Aorta (tissue), 5 donors: ENCODE data around the gene KRT40. TPM values are rescaled to one million over a fixed set of nuclear protein-coding genes. Genes with fewer than 3 reads are reported as not detected.

Source experiments
- ATAC-seq: fragments of 200-7000 bp; cut with Tn5 transposase; one replicate; pipeline ENCODE4 v1.9.1; 2022; ENCODE audit warnings: moderate library complexity; ENCODE audit not compliant: low FRiP score
- DNase-seq, 2 donors: peaks; one replicate each; pipeline ENCODE4 v3.0.0-alpha.2; 2020
- H3K27ac ChIP-seq, 2 donors: one replicate each; pipeline ENCODE4 v1.5.1; 2013; ENCODE audit warnings: low read length in 2 of 2, mild to moderate bottlenecking in 2 of 2, moderate library complexity in 2 of 2, control low read depth in 1 of 2, inconsistent platforms in 1 of 2, low read depth in 1 of 2
- H3K27me3 ChIP-seq, 2 donors: one replicate each; pipeline ENCODE4 v1.6.1; 2013; ENCODE audit warnings: control low read depth in 1 of 2, low read length in 1 of 2, mild to moderate bottlenecking in 1 of 2, moderate library complexity in 1 of 2; ENCODE audit not compliant: insufficient read depth in 2 of 2, control insufficient read depth in 1 of 2
- H3K36me3 ChIP-seq, 2 donors: one replicate each; pipeline ENCODE4 v1.6.1; 2013; ENCODE audit warnings: control low read depth in 1 of 2, low read length in 1 of 2, mild to moderate bottlenecking in 1 of 2; ENCODE audit not compliant: insufficient read depth in 2 of 2, control insufficient read depth in 1 of 2
- H3K4me1 ChIP-seq, 2 donors: one replicate each; pipeline ENCODE4 v1.6.1; 2013; ENCODE audit warnings: low read length in 2 of 2, control low read depth in 1 of 2, mild to moderate bottlenecking in 1 of 2, moderate library complexity in 1 of 2; ENCODE audit not compliant: insufficient read depth in 2 of 2, control insufficient read depth in 1 of 2
- H3K4me3 ChIP-seq, 2 donors: one replicate each; pipeline ENCODE4 v1.5.1; 2013; ENCODE audit warnings: low read length in 2 of 2, control low read depth in 1 of 2, mild to moderate bottlenecking in 1 of 2
- H3K9me3 ChIP-seq: one replicate; pipeline ENCODE4 v1.6.1; 2013; ENCODE audit warnings: mild to moderate bottlenecking, low read length; ENCODE audit not compliant: control insufficient read depth
- WGBS, 2 donors: extraction: QIAGEN DNeasy Blood & Tissue Kit; methylation state at CpG; one replicate each; pipeline ENCODE4 v1.1.7; 2013; 5-methylcytosine and 5-hydroxymethylcytosine counted together
- intact Hi-C, 2 donors: fragments of 100-400 bp; cut with DNase I; formaldehyde crosslinking; loops; one replicate each; pipeline versions ENCODE4 v1.14.2 to v1.15.0; 2022
- polyA plus RNA-seq, 2 donors: library from polyadenylated mRNA; stranded (reverse); fragments of 200-250 nt; gene quantifications; one replicate each; pipeline ENCODE4 v1.2.3, GENCODE V29; 2013
- total RNA-seq, 2 donors: library from RNA; stranded (reverse); fragmentation: NEBNext Ultra II Directional; extraction: Animal tissue kit (Norgen Biotek cat#: 25700); gene quantifications; one replicate each; pipeline ENCODE4 v1.2.1, GENCODE V29; 2021
- donor health status: healthy with polysubstance abuse.
- donor health status: Bipolar disorder and iron deficiency.
- donor health status: DM: no; HTN: no; CAD: no.
- donor health status: DM: no; HTN: no; CAD: no.
- donor health status: DM: yes; HTN: yes; CAD: no.

KRT40 gene
- total and polyA plus RNA-seq, 4 donors, result not detected

DNA sequence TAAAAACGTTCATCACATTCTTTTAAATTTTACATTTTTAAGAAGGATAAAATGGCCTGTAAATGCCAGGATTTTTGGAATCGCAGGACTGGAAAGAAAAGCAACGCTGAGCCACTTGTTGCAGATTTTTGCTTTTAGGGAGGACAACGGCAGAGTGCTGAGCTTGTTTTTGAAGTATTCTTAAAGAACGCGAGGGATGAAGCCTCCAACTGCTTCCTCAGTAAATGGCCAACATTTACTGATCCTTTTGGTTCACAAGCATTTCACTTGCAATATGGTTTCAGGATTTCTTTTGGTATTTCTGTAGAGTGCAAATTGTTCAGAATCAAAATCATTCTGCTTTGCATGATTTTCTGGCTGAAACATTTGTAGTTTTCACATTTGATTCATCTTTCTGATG lies 43.9 kb downstream of the KRT40 start:
- H3K4me1 ChIP-seq, result no peaks in the 10 kb centered on the region
- 65 to 75% methylated on average over 6 of the region's 6 CpGs for WGBS, 2 donors
- intact Hi-C loops, result no loop called here
- no peak overlapping the region for H3K27ac ChIP-seq
- no peaks in the 10 kb centered on the region for H3K27me3 ChIP-seq
- no peaks in the 10 kb centered on the region for H3K36me3 ChIP-seq
- H3K4me3 ChIP-seq, result no peak overlapping the region
- no peak for ATAC-seq
- DNase-seq, result no peak
- no peaks in the 10 kb centered on the region for H3K9me3 ChIP-seq

DNA sequence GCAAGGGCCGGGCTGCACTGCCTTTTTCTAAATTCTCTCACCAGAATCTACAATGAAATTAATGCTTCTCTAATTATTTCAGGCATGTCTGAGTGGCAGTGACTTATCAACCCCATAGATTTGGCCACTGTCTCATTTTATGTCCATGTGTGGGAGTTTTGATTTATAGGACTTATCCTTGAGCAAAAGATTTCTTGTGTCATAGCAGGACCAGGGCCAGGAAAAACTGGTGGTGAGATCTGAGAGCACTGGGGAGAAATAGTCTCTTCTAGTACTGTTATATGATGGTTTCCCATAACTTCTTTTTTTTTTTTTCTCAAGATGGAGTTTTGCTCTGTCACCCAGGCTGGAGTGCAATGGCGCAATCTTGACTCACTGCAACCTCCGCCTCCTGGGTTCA lies 45.1 kb downstream of the KRT40 start:
- intact Hi-C loops, result no loop called here
- no peaks in the 10 kb centered on the region for H3K4me1 ChIP-seq
- DNase-seq (no peak), ATAC-seq (no peak)
- H3K36me3 ChIP-seq, result no peaks in the 10 kb centered on the region
- no peaks in the 10 kb centered on the region for H3K9me3 ChIP-seq
- H3K27me3 ChIP-seq, result no peaks in the 10 kb centered on the region
- no peak overlapping the region for H3K27ac ChIP-seq
- H3K4me3 ChIP-seq, result no peak overlapping the region
- 87 to 93% methylated on average over 3 of the region's 3 CpGs for WGBS, 2 donors

DNA sequence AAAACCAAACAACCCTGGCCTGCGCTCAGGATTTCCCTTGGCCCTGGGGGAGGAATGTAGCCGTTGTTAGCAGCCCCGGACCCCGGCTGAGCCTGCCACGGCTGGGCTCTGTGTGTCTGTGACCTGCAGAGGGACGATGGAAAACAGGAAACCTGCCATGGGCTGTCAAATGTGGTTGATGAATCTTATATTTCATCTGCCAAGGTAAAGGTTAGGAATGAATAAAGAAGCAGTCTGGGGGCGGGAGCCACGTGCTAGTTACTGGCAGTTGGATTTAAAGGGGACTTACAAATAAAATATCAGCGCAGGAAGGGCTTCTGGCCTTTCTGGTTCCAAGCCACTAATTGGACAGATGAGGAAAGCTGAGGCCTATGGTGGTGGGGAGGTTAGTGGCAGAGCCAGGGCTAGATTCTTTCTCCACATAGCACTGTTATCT lies 46.7 kb downstream of the KRT40 start, which contains the start of gene KRT23:
TSS of gene KRT23 (minus strand) at position 263 of the 436 bp plus-strand sequence. CDS start 1,043 bp downstream, outside the sequence.
- no peak within 1 kb of the TSS for H3K4me3 ChIP-seq
- H3K27ac ChIP-seq, result no peak within 1 kb of the TSS
- intact Hi-C loops, result no loop called here
- WGBS, 2 donors, result 18 to 21% methylated on average over 9 of the region's 9 CpGs
- no peaks in the 10 kb centered on the region for H3K4me1 ChIP-seq
- no peaks in the 10 kb centered on the region for H3K36me3 ChIP-seq
- DNase-seq, result no peak
- H3K9me3 ChIP-seq, result no peaks in the 10 kb centered on the region
- ATAC-seq, result no peak
- no peaks in the 10 kb centered on the region for H3K27me3 ChIP-seq

DNA sequence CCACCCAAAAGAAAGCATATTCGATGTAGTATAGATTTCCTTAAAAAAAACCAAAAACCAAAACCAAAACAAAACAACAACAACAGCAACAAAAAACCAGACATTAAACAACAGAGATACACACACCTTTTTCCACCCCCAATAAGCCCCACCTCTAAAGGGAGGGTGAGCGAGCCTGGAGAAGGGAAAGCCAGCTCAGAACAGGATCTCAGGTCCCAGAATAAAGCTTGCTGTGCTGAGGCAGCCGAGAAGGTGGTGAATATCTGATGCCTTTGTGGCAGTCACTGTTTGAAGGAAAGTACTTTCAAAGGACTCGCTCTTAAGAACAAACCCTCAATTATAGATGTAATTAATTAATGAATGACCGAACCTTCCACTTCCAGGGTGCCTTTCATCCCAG lies 47.1 kb downstream of the KRT40 start:
- H3K36me3 ChIP-seq, result no peaks in the 10 kb centered on the region
- H3K27me3 ChIP-seq, result no peaks in the 10 kb centered on the region
- H3K27ac ChIP-seq, result no peak overlapping the region
- no peaks in the 10 kb centered on the region for H3K4me1 ChIP-seq
- no peaks in the 10 kb centered on the region for H3K9me3 ChIP-seq
- no peak for ATAC-seq
- DNase-seq, result no peak
- intact Hi-C loops, result no loop called here
- WGBS, 2 donors, result 48 to 59% methylated on average over 5 of the region's 5 CpGs
- no peak overlapping the region for H3K4me3 ChIP-seq

DNA sequence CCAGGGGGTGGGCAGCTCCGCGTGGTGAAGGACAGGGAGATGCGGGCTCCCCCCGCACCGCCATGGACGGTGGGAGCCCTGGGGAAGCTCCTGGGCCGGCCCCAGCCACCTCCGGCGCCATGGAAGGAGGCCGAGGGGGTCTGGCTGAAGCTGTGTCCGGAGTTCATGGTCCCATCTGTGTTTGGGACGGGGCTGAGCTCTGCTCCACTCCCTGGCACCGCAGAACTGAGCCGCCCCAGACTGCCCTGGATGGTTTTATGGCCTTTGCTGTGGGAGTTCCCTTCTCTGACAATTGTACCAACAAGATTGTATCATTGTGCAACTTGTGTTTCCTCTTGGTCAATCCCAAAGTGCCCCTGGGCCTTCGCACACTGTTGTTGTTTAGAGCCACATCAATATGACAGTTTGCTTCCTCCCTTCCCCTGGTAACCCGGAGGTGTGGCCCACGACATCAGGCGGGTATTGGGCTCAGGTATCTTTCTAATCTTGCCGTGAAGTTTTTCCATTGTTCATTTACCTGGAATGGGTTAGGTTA lies 47.6 kb downstream of the KRT40 start:
- H3K27me3 ChIP-seq, result no peaks in the 10 kb centered on the region
- no peaks in the 10 kb centered on the region for H3K4me1 ChIP-seq
- no peak overlapping the region for H3K27ac ChIP-seq
- H3K4me3 ChIP-seq, result no peak overlapping the region
- no peaks in the 10 kb centered on the region for H3K9me3 ChIP-seq
- ATAC-seq, result no peak
- 88 to 91% methylated on average over 19 of the region's 19 CpGs for WGBS, 2 donors
- intact Hi-C loops, result no loop called here
- no peak for DNase-seq
- no peaks in the 10 kb centered on the region for H3K36me3 ChIP-seq

DNA sequence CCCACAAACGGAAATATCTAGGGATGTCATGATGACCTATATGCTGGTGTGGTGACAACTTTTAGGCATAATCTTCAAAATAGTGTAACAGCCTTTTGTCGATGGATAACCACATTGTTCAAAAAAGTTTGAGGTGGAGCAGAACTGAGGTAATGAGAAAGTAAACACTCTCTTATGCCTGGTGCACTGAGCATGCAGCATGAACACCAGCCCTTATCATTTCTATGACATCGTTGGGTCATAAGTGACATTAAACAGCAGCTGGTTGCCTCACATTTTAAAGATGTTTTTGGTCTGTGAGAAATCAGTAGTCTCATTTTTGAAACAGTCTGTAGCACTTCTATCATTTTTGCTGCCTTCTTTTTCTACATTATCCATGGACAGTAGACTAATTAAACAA lies 48.5 kb downstream of the KRT40 start:
- 61 to 75% methylated on average over 3 of the region's 3 CpGs for WGBS, 2 donors
- H3K4me3 ChIP-seq, result no peak overlapping the region
- no peaks in the 10 kb centered on the region for H3K4me1 ChIP-seq
- H3K36me3 ChIP-seq, result no peaks in the 10 kb centered on the region
- ATAC-seq (no peak), DNase-seq (no peak)
- intact Hi-C loops, result no loop called here
- no peaks in the 10 kb centered on the region for H3K27me3 ChIP-seq
- H3K27ac ChIP-seq, result no peak overlapping the region
- no peaks in the 10 kb centered on the region for H3K9me3 ChIP-seq

DNA sequence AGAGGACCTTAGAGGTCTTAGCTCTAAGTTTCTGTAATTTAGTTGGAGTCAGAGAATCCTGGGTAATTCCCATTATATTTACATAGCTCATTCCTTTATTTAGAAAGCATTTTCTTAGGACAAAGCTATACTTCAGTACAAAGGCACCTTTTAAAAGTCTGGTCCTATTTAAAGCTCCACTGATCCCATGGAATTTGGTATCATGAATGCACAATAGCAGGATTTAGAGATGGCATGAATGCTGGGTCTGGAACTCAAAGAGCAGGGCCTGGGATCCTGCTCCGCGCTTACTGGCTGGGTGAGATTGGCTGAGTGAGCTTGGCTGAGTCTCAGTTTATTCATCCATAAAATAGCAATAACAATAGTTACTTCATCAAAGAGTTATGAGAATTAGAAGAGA lies 51.5 kb downstream of the KRT40 start:
- Histone ChIP-seq H3K27me3 (no peaks in the 10 kb centered on the region), H3K27ac (no peak overlapping the region), H3K4me3 (no peak overlapping the region), H3K4me1 (no peaks in the 10 kb centered on the region), H3K36me3 (no peaks in the 10 kb centered on the region), H3K9me3 (no peaks in the 10 kb centered on the region)
- ATAC-seq (no peak), DNase-seq (no peak)
- intact Hi-C loops, result no loop called here
- WGBS, 2 donors, result 56 to 85% methylated on average over 2 of the region's 2 CpGs

DNA sequence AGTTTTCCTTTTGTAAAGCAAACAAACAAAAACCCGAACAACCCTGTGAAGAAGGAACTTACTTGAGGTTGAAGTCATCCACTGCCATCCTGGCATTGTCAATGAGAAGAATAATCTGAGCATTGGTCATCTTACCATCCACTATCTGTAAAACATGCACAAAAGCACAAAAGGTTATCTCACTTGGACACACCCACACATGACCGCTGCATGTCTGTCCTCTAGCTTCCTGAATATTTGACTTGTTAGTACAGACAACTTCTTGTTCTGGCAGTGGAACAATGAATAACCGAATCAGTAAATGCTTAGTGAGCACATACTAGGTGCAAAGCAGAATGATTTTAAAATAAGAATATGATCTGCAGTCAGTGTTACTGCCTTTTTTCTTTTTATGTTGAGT lies 52.8 kb downstream of the KRT40 start:
- ATAC-seq, result no peak
- 70 to 75% methylated on average over 3 of the region's 3 CpGs for WGBS, 2 donors
- no peaks in the 10 kb centered on the region for H3K27me3 ChIP-seq
- H3K36me3 ChIP-seq, result no peaks in the 10 kb centered on the region
- no peaks in the 10 kb centered on the region for H3K9me3 ChIP-seq
- no peak overlapping the region for H3K4me3 ChIP-seq
- H3K27ac ChIP-seq, result no peak overlapping the region
- intact Hi-C loops, result no loop called here
- no peaks in the 10 kb centered on the region for H3K4me1 ChIP-seq
- DNase-seq, result no peak
